ENCODE results near the gene CACNA1C. TPM values are rescaled to one million over a fixed set of nuclear protein-coding genes. Genes with fewer than 3 reads are reported as not detected.

The CACNA1C gene
- total RNA-seq, 1 experiment from 2014 or later: not detected

DNA sequence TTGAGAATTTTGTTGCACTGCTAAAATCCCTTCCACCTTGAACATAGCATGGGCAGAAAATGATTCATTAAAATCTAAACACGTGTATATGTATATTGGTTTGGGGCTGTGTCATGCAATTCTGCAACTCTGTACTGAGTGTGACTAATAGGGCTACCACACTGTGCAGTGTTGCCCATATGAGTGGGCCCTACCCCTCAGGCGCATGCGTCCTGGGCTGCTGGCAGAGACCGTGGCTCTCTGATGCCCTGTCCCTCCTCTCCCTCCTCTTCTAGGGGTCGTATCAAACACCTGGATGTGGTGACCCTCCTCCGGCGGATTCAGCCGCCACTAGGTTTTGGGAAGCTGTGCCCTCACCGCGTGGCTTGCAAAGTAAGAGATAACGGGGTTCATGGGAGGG lies 613.6 kb downstream of the CACNA1C start:
- Histone ChIP-seq H3K27ac (no peak overlapping the region), H4K20me1 (ENCODE audit: insufficient read depth) (no peaks in the 10 kb centered on the region), H3K79me2 (ENCODE audit: low read depth) (no peaks in the 10 kb centered on the region), H3K36me3 (ENCODE audit: low read depth) (no peaks in the 10 kb centered on the region), H3K4me3 (no peak overlapping the region), H2AFZ (no peak overlapping the region), H3F3A (ENCODE audit: insufficient read depth, low read depth) (no peaks in the 10 kb centered on the region), H3K27me3 (ENCODE audit: insufficient read depth, low read depth) (peaks cover 96% of the 10 kb centered on the region), H3K9me2 (ENCODE audit: insufficient read depth) (no peaks in the 10 kb centered on the region), H3K9me3 (ENCODE audit: insufficient read depth, low read depth) (no peaks in the 10 kb centered on the region), H3K4me2 (no peak overlapping the region), H3K4me1 (replicated peaks; ENCODE audit: insufficient read depth) (no peaks in the 10 kb centered on the region)
- ChIA-PET POLR2A (ENCODE audit: unreplicated experiment) (no interaction called here), CTCF (no interaction called here)
- BruUV-seq (replicated peaks): no TSS peak
- TF ChIP-seq, protein P1, sequence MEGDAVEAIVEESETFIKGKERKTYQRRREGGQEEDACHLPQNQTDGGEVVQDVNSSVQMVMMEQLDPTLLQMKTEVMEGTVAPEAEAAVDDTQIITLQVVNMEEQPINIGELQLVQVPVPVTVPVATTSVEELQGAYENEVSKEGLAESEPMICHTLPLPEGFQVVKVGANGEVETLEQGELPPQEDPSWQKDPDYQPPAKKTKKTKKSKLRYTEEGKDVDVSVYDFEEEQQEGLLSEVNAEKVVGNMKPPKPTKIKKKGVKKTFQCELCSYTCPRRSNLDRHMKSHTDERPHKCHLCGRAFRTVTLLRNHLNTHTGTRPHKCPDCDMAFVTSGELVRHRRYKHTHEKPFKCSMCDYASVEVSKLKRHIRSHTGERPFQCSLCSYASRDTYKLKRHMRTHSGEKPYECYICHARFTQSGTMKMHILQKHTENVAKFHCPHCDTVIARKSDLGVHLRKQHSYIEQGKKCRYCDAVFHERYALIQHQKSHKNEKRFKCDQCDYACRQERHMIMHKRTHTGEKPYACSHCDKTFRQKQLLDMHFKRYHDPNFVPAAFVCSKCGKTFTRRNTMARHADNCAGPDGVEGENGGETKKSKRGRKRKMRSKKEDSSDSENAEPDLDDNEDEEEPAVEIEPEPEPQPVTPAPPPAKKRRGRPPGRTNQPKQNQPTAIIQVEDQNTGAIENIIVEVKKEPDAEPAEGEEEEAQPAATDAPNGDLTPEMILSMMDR (conservative IDR thresholded peaks at IDR 0.05): no peak
- no peak for TF ChIP-seq EZH2 (IDR thresholded peaks at IDR 0.05; ENCODE audit: low read depth)
- DNase-seq: no peak
- intact Hi-C loops (cut with micrococcal nuclease; ENCODE audit: unreplicated experiment): no loop called here

GRCh38 chr12:2666846-2667245 lies 614.1 kb downstream of the CACNA1C start:
- ChIA-PET POLR2A (ENCODE audit: unreplicated experiment) (no interaction called here), CTCF (no interaction called here)
- Histone ChIP-seq H3K9me3 (ENCODE audit: insufficient read depth, low read depth) (no peaks in the 10 kb centered on the region), H4K20me1 (ENCODE audit: insufficient read depth) (no peaks in the 10 kb centered on the region), H3K4me1 (replicated peaks; ENCODE audit: insufficient read depth) (no peaks in the 10 kb centered on the region), H3K9me2 (ENCODE audit: insufficient read depth) (no peaks in the 10 kb centered on the region), H3K36me3 (ENCODE audit: low read depth) (no peaks in the 10 kb centered on the region), H3K27ac (no peak overlapping the region), H3K4me3 (no peak overlapping the region), H3K79me2 (ENCODE audit: low read depth) (no peaks in the 10 kb centered on the region), H3F3A (ENCODE audit: insufficient read depth, low read depth) (no peaks in the 10 kb centered on the region), H3K27me3 (ENCODE audit: insufficient read depth, low read depth) (peaks cover 96% of the 10 kb centered on the region), H3K4me2 (no peak overlapping the region), H2AFZ (no peak overlapping the region)
- intact Hi-C loops (cut with micrococcal nuclease; ENCODE audit: unreplicated experiment): no loop called here
- no peak for DNase-seq
- TF ChIP-seq, protein P1 (conservative IDR thresholded peaks at IDR 0.05): no peak
- no peak for TF ChIP-seq EZH2 (IDR thresholded peaks at IDR 0.05; ENCODE audit: low read depth)
- no TSS peak for BruUV-seq (replicated peaks)

- Histone ChIP-seq H3K27me3 (ENCODE audit: insufficient read depth, low read depth) (peaks cover 96% of the 10 kb centered on the region), H3K36me3 (ENCODE audit: low read depth) (no peaks in the 10 kb centered on the region), H3K27ac (no peak overlapping the region), H2AFZ (no peak overlapping the region), H3K9me3 (ENCODE audit: insufficient read depth, low read depth) (no peaks in the 10 kb centered on the region), H3K79me2 (ENCODE audit: low read depth) (no peaks in the 10 kb centered on the region), H3K4me2 (no peak overlapping the region), H3F3A (ENCODE audit: insufficient read depth, low read depth) (no peaks in the 10 kb centered on the region), H3K4me3 (no peak overlapping the region), H4K20me1 (ENCODE audit: insufficient read depth) (no peaks in the 10 kb centered on the region), H3K9me2 (ENCODE audit: insufficient read depth) (no peaks in the 10 kb centered on the region), H3K4me1 (replicated peaks; ENCODE audit: insufficient read depth) (no peaks in the 10 kb centered on the region)
- BruUV-seq (replicated peaks): no TSS peak
- DNase-seq: no peak
- CTCF ChIA-PET: no interaction called here
- TF ChIP-seq, protein P1 (conservative IDR thresholded peaks at IDR 0.05): no peak
- TF ChIP-seq EZH2 (IDR thresholded peaks at IDR 0.05; ENCODE audit: low read depth): no peak
- intact Hi-C loops (cut with micrococcal nuclease; ENCODE audit: unreplicated experiment): no loop called here
- POLR2A ChIA-PET (ENCODE audit: unreplicated experiment): no interaction called here
These were observed 615.1 kb downstream of the CACNA1C start for GRCh38 chr12:2667716-2668440.

All from PC-9 (cell line).